Stimulated activated CD8-positive, alpha-beta memory T cell treated with anti-CD3 and anti-CD28 coated beads, Interleukin-7, amount 100 ng/mL, for 24 hours (primary cell): ENCODE data around the gene S100A16.
A peak's percentile ranks its signal among the peaks of the same experiment; 100 is the strongest.
"Not testable (repeated sequence)": the region's sequence is repeated elsewhere in the genome, so short reads cannot be mapped to it uniquely, and the experiment has no call there.

Experiments used
- DNase-seq: peaks from one replicate; pipeline ENCODE4 v3.0.0-alpha.2; 2020; ENCODE audit warnings: low read depth

The S100A16 gene

GRCh38 chr1:153612755-153613331 lies at the start of gene S100A16:
S100A16 (minus strand) TSS chr1:153613137; CDS start chr1:153608151, 4,986 bp downstream.
- no peak for DNase-seq

GRCh38 chr1:153662269-153662668 lies 49.3 kb upstream of the S100A16 start:
- DNase-seq: no peak

GRCh38 chr1:153661111-153661708 lies 48.3 kb upstream of the S100A16 start:
- no peak for DNase-seq

GRCh38 chr1:153659656-153660055 lies 46.7 kb upstream of the S100A16 start:
- no peak for DNase-seq

GRCh38 chr1:153659175-153659534 lies 46.2 kb upstream of the S100A16 start:
- DNase-seq: no peak

- peak; percentile 80 for DNase-seq
These were observed 45.6 kb upstream of the S100A16 start, which contains the start of gene SNAPIN for GRCh38 chr1:153658400-153659174. SNAPIN (plus strand) TSS chr1:153658703; CDS start chr1:153658744, 41 bp downstream.

GRCh38 chr1:153655333-153655732 lies 42.4 kb upstream of the S100A16 start:
- DNase-seq: no peak

GRCh38 chr1:153652805-153653500 lies 40.0 kb upstream of the S100A16 start:
- DNase-seq: no peak

- DNase-seq: no peak
These were observed 38.8 kb upstream of the S100A16 start for GRCh38 chr1:153651771-153652170.

GRCh38 chr1:153649863-153650235 lies 36.9 kb upstream of the S100A16 start:
- no peak for DNase-seq

GRCh38 chr1:153649137-153649862 lies 36.4 kb upstream of the S100A16 start:
- no peak for DNase-seq

GRCh38 chr1:153648000-153648643 lies 35.2 kb upstream of the S100A16 start:
- DNase-seq: no peak

GRCh38 chr1:153647346-153647714 lies 34.4 kb upstream of the S100A16 start:
- DNase-seq: no peak

- DNase-seq: no peak
These were observed 33.9 kb upstream of the S100A16 start for GRCh38 chr1:153646672-153647345.

GRCh38 chr1:153643816-153644215 lies 30.9 kb upstream of the S100A16 start:
- DNase-seq: no peak

GRCh38 chr1:153643100-153643499 lies 30.2 kb upstream of the S100A16 start:
- DNase-seq: no peak

GRCh38 chr1:153642161-153642560 lies 29.2 kb upstream of the S100A16 start:
- no peak for DNase-seq

- DNase-seq: no peak
These were observed 27.9 kb upstream of the S100A16 start for GRCh38 chr1:153640861-153641260.

GRCh38 chr1:153640213-153640612 lies 27.3 kb upstream of the S100A16 start:
- DNase-seq: not testable (repeated sequence)

GRCh38 chr1:153639280-153639679 lies 26.3 kb upstream of the S100A16 start:
- no peak for DNase-seq

GRCh38 chr1:153638261-153638660 lies 25.3 kb upstream of the S100A16 start:
- DNase-seq: no peak
